ENCODE measurements around the gene ZNF341. TPM values are rescaled to one million over a fixed set of nuclear protein-coding genes. Genes with fewer than 3 reads are reported as not detected.
"Not testable (repeated sequence)": the region's sequence is repeated elsewhere in the genome, so short reads cannot be mapped to it uniquely, and the experiment has no call there.

Gene ZNF341
- total RNA-seq, 1 donor from 2014 or later = 1.8 TPM

- no peak for ATAC-seq
- DNase-seq (ENCODE audit: missing footprints) = no peak
- intact Hi-C loops (cut with DNase I) = no loop called here
Measured at GRCh38 chr20:33753763-33754162, 22.0 kb downstream of the ZNF341 start.

GRCh38 chr20:33755936-33756490, 24.2 kb downstream of the ZNF341 start:
- intact Hi-C loops (cut with DNase I); ATAC-seq; DNase-seq (ENCODE audit: missing footprints): not testable (repeated sequence)

GRCh38 chr20:33757046-33757445, 25.2 kb downstream of the ZNF341 start:
- intact Hi-C loops (cut with DNase I) = no loop called here
- no peak for DNase-seq (ENCODE audit: missing footprints)
- peak; percentile 8 for ATAC-seq

- DNase-seq (ENCODE audit: missing footprints) (no peak), ATAC-seq (no peak)
- intact Hi-C loops (cut with DNase I) = no loop called here
Measured at GRCh38 chr20:33757458-33757857, 25.7 kb downstream of the ZNF341 start.

- intact Hi-C loops (cut with DNase I) = no loop called here
- ATAC-seq (no peak), DNase-seq (ENCODE audit: missing footprints) (no peak)
Measured at GRCh38 chr20:33761698-33762250, 30.0 kb downstream of the ZNF341 start.

GRCh38 chr20:33765099-33765498, 33.3 kb downstream of the ZNF341 start:
- ATAC-seq (no peak), DNase-seq (ENCODE audit: missing footprints) (no peak)
- intact Hi-C loops (cut with DNase I) = no loop called here

GRCh38 chr20:33765592-33765991, 33.8 kb downstream of the ZNF341 start:
- ATAC-seq (no peak), DNase-seq (ENCODE audit: missing footprints) (no peak)
- intact Hi-C loops (cut with DNase I) = no loop called here

- no peak for DNase-seq (ENCODE audit: missing footprints)
- no peak for ATAC-seq
- intact Hi-C loops (cut with DNase I) = no loop called here
Measured at GRCh38 chr20:33766686-33767085, 34.9 kb downstream of the ZNF341 start.

- no peak for ATAC-seq
- intact Hi-C loops (cut with DNase I) = no loop called here
- DNase-seq (ENCODE audit: missing footprints) = no peak
Measured at GRCh38 chr20:33767777-33768138, 36.0 kb downstream of the ZNF341 start.

- ATAC-seq (no peak), DNase-seq (ENCODE audit: missing footprints) (no peak)
- intact Hi-C loops (cut with DNase I) = no loop called here
Measured at GRCh38 chr20:33769043-33769442, 37.2 kb downstream of the ZNF341 start.

GRCh38 chr20:33770005-33770404, 38.2 kb downstream of the ZNF341 start:
- no peak for DNase-seq (ENCODE audit: missing footprints)
- intact Hi-C loops (cut with DNase I) = no loop called here
- ATAC-seq = no peak

- ATAC-seq = no peak
- intact Hi-C loops (cut with DNase I) = no loop called here
- no peak for DNase-seq (ENCODE audit: missing footprints)
Measured at GRCh38 chr20:33771938-33772337, 40.1 kb downstream of the ZNF341 start.

- intact Hi-C loops (cut with DNase I) = no loop called here
Measured at GRCh38 chr20:33772439-33772838, 40.6 kb downstream of the ZNF341 start.

GRCh38 chr20:33773412-33774089, 41.8 kb downstream of the ZNF341 start:
- intact Hi-C loops (cut with DNase I) = no loop called here
- no peak for ATAC-seq

More at GRCh38 chr20:33772439-33772838, 40.6 kb downstream of the ZNF341 start:
- DNase-seq (ENCODE audit: missing footprints) = no peak
- no peak for ATAC-seq

GRCh38 chr20:33777816-33778215, 46.0 kb downstream of the ZNF341 start:
- no peak for DNase-seq (ENCODE audit: missing footprints)
- intact Hi-C loops (cut with DNase I) = no loop called here
- ATAC-seq = no peak

More at GRCh38 chr20:33773412-33774089, 41.8 kb downstream of the ZNF341 start:
- no peak for DNase-seq (ENCODE audit: missing footprints)

- ATAC-seq (no peak), DNase-seq (ENCODE audit: missing footprints) (no peak)
- intact Hi-C loops (cut with DNase I) = no loop called here
Measured at GRCh38 chr20:33781133-33781532, 49.3 kb downstream of the ZNF341 start.

- ATAC-seq = no peak
- DNase-seq (ENCODE audit: missing footprints) = no peak
- intact Hi-C loops (cut with DNase I) = no loop called here
Measured at GRCh38 chr20:33781945-33782344, 50.1 kb downstream of the ZNF341 start.

GRCh38 chr20:33783256-33783655, 51.5 kb downstream of the ZNF341 start:
- DNase-seq (ENCODE audit: missing footprints) (no peak), ATAC-seq (no peak)
- intact Hi-C loops (cut with DNase I) = no loop called here

- intact Hi-C loops (cut with DNase I) = no loop called here
- DNase-seq (ENCODE audit: missing footprints) (no peak), ATAC-seq (no peak)
Measured at GRCh38 chr20:33783818-33784217, 52.0 kb downstream of the ZNF341 start.

GRCh38 chr20:33784225-33784624, 52.4 kb downstream of the ZNF341 start:
- DNase-seq (ENCODE audit: missing footprints) (no peak), ATAC-seq (no peak)
- intact Hi-C loops (cut with DNase I) = no loop called here

GRCh38 chr20:33785503-33785902, 53.7 kb downstream of the ZNF341 start:
- no peak for DNase-seq (ENCODE audit: missing footprints)
- intact Hi-C loops (cut with DNase I) = no loop called here
- no peak for ATAC-seq

Data from Right ventricle myocardium inferior (tissue), 1 donor.